ENCODE measurements around the gene CUL7.

GRCh38 chr6:43096451-43097097 is 42.9 kb upstream of the CUL7 start:
- TF ChIP-seq TAF1 (IDR thresholded peaks at IDR 0.05; ENCODE audit: low read depth) (no peak), CTCF (IDR thresholded peaks at IDR 0.05; ENCODE audit: poor library complexity, severe bottlenecking) (no peak)

Data from neural cell (in vitro differentiated cells).